GM23338 (cell line): ENCODE results near the gene BIRC6.

Source experiments
- CREB1 ChIP-seq: fragments of 250-450 bp; sonication (Bioruptor Pico); IDR thresholded peaks from 2 replicates; pipeline ENCODE4 v1.5.0; 2020; ENCODE audit warnings: low read depth, mild to moderate bottlenecking, moderate library complexity
- EZH2 ChIP-seq: fragments of 200-600 bp; sonication (generic); IDR thresholded peaks from one replicate; pipeline ENCODE4 v1.8.0; 2017; ENCODE audit warnings: antibody characterized with exemption, mild to moderate bottlenecking, low read depth; ENCODE audit not compliant: unreplicated experiment
- EZH2phosphoT487 ChIP-seq: fragments of 200-600 bp; sonication (generic); IDR thresholded peaks from one replicate; pipeline ENCODE4 v1.8.1; 2018; ENCODE audit warnings: antibody characterized with exemption; ENCODE audit not compliant: unreplicated experiment
- JUNB ChIP-seq: IDR thresholded peaks from one replicate; pipeline ENCODE4 v1.6.1; 2016; ENCODE audit warnings: antibody characterized with exemption; ENCODE audit not compliant: unreplicated experiment
- NANOG ChIP-seq: IDR thresholded peaks from 2 replicates; pipeline ENCODE4 v1.6.1; 2016; ENCODE audit warnings: antibody characterized with exemption, borderline replicate concordance
- POLR2AphosphoS5 ChIP-seq: IDR thresholded peaks from 2 replicates; pipeline ENCODE4 v1.6.1; 2016; ENCODE audit warnings: antibody characterized with exemption, low read depth
- STAT1 ChIP-seq: IDR thresholded peaks from one replicate; pipeline ENCODE4 v1.6.1; 2016; ENCODE audit warnings: antibody characterized with exemption; ENCODE audit not compliant: unreplicated experiment
- ZNF114 ChIP-seq: fragments of 250-450 bp; sonication (Bioruptor Pico); IDR thresholded peaks from 2 replicates; pipeline ENCODE4 v1.5.0; 2020; ENCODE audit warnings: mild to moderate bottlenecking, moderate library complexity
- TF ChIP-seq, protein P1 (sequence below), 2 experiments: fragments of 200-600 bp in 1 of 2; sonication (generic) in 1 of 2; conservative IDR thresholded peaks; 2 replicates each; pipeline versions ENCODE4 v1.5.1 to v1.6.1; 2016 to 2017; ENCODE audit warnings: antibody characterized with exemption in 2 of 2, low read depth in 2 of 2, mild to moderate bottlenecking in 2 of 2, moderate library complexity in 1 of 2
- TF ChIP-seq, protein P2 (sequence below): IDR thresholded peaks from one replicate; pipeline ENCODE4 v1.6.1; 2018; ENCODE audit warnings: antibody characterized with exemption; ENCODE audit not compliant: unreplicated experiment
- TF ChIP-seq, protein P3 (sequence below): IDR thresholded peaks from 2 replicates; pipeline ENCODE4 v1.6.1; 2016; ENCODE audit warnings: antibody characterized with exemption
- TF ChIP-seq, protein P4 (sequence below): fragments of 250-450 bp; sonication (Bioruptor Pico); IDR thresholded peaks from 2 replicates; pipeline ENCODE4 v1.5.0; 2020; ENCODE audit warnings: mild to moderate bottlenecking, moderate library complexity

DNA sequence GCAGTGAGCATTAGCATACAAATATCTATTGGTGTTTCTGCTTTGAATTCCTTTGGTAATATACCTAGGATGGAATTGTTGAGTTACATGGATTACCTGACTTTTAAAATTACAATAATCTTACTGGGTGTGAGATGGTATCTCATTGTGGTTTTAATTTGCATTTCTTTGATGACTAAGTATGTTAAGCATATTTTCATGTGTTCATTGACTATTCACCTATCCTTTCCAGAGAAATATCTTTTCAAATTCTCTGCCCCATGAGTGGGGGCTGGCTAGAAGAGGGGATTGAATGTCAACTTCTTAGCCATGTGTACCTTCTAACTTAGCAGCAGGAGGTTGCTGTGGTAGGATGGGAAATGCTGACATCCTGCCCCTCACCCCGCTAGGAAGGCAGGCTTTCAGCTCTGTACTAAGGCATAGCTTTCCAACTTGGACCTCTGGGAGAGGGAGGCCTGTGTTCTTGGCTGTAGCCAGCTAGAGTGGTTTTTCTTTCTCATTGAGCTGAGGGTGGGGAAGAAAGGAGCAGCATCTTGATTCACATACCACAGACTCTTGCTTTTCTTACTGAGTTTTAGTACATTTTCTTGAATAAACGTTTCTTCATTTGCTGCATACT, 207.7 kb downstream of the BIRC6 start:
- TF ChIP-seq, protein P1, sequence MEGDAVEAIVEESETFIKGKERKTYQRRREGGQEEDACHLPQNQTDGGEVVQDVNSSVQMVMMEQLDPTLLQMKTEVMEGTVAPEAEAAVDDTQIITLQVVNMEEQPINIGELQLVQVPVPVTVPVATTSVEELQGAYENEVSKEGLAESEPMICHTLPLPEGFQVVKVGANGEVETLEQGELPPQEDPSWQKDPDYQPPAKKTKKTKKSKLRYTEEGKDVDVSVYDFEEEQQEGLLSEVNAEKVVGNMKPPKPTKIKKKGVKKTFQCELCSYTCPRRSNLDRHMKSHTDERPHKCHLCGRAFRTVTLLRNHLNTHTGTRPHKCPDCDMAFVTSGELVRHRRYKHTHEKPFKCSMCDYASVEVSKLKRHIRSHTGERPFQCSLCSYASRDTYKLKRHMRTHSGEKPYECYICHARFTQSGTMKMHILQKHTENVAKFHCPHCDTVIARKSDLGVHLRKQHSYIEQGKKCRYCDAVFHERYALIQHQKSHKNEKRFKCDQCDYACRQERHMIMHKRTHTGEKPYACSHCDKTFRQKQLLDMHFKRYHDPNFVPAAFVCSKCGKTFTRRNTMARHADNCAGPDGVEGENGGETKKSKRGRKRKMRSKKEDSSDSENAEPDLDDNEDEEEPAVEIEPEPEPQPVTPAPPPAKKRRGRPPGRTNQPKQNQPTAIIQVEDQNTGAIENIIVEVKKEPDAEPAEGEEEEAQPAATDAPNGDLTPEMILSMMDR (conservative IDR thresholded peaks at IDR 0.05; ENCODE audit: low read depth in 2 of 2) = no peak
- TF ChIP-seq, protein P2, sequence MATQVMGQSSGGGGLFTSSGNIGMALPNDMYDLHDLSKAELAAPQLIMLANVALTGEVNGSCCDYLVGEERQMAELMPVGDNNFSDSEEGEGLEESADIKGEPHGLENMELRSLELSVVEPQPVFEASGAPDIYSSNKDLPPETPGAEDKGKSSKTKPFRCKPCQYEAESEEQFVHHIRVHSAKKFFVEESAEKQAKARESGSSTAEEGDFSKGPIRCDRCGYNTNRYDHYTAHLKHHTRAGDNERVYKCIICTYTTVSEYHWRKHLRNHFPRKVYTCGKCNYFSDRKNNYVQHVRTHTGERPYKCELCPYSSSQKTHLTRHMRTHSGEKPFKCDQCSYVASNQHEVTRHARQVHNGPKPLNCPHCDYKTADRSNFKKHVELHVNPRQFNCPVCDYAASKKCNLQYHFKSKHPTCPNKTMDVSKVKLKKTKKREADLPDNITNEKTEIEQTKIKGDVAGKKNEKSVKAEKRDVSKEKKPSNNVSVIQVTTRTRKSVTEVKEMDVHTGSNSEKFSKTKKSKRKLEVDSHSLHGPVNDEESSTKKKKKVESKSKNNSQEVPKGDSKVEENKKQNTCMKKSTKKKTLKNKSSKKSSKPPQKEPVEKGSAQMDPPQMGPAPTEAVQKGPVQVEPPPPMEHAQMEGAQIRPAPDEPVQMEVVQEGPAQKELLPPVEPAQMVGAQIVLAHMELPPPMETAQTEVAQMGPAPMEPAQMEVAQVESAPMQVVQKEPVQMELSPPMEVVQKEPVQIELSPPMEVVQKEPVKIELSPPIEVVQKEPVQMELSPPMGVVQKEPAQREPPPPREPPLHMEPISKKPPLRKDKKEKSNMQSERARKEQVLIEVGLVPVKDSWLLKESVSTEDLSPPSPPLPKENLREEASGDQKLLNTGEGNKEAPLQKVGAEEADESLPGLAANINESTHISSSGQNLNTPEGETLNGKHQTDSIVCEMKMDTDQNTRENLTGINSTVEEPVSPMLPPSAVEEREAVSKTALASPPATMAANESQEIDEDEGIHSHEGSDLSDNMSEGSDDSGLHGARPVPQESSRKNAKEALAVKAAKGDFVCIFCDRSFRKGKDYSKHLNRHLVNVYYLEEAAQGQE = no peak
- no peak for TF ChIP-seq POLR2AphosphoS5
- no peak for TF ChIP-seq EZH2
- TF ChIP-seq NANOG = no peak
- no peak for TF ChIP-seq EZH2phosphoT487
- no peak for TF ChIP-seq ZNF114 (CRISPR knock-in tag)
- no peak for TF ChIP-seq STAT1
- TF ChIP-seq, protein P3, sequence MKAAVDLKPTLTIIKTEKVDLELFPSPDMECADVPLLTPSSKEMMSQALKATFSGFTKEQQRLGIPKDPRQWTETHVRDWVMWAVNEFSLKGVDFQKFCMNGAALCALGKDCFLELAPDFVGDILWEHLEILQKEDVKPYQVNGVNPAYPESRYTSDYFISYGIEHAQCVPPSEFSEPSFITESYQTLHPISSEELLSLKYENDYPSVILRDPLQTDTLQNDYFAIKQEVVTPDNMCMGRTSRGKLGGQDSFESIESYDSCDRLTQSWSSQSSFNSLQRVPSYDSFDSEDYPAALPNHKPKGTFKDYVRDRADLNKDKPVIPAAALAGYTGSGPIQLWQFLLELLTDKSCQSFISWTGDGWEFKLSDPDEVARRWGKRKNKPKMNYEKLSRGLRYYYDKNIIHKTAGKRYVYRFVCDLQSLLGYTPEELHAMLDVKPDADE = no peak
- TF ChIP-seq JUNB = no peak
- TF ChIP-seq, protein P4, sequence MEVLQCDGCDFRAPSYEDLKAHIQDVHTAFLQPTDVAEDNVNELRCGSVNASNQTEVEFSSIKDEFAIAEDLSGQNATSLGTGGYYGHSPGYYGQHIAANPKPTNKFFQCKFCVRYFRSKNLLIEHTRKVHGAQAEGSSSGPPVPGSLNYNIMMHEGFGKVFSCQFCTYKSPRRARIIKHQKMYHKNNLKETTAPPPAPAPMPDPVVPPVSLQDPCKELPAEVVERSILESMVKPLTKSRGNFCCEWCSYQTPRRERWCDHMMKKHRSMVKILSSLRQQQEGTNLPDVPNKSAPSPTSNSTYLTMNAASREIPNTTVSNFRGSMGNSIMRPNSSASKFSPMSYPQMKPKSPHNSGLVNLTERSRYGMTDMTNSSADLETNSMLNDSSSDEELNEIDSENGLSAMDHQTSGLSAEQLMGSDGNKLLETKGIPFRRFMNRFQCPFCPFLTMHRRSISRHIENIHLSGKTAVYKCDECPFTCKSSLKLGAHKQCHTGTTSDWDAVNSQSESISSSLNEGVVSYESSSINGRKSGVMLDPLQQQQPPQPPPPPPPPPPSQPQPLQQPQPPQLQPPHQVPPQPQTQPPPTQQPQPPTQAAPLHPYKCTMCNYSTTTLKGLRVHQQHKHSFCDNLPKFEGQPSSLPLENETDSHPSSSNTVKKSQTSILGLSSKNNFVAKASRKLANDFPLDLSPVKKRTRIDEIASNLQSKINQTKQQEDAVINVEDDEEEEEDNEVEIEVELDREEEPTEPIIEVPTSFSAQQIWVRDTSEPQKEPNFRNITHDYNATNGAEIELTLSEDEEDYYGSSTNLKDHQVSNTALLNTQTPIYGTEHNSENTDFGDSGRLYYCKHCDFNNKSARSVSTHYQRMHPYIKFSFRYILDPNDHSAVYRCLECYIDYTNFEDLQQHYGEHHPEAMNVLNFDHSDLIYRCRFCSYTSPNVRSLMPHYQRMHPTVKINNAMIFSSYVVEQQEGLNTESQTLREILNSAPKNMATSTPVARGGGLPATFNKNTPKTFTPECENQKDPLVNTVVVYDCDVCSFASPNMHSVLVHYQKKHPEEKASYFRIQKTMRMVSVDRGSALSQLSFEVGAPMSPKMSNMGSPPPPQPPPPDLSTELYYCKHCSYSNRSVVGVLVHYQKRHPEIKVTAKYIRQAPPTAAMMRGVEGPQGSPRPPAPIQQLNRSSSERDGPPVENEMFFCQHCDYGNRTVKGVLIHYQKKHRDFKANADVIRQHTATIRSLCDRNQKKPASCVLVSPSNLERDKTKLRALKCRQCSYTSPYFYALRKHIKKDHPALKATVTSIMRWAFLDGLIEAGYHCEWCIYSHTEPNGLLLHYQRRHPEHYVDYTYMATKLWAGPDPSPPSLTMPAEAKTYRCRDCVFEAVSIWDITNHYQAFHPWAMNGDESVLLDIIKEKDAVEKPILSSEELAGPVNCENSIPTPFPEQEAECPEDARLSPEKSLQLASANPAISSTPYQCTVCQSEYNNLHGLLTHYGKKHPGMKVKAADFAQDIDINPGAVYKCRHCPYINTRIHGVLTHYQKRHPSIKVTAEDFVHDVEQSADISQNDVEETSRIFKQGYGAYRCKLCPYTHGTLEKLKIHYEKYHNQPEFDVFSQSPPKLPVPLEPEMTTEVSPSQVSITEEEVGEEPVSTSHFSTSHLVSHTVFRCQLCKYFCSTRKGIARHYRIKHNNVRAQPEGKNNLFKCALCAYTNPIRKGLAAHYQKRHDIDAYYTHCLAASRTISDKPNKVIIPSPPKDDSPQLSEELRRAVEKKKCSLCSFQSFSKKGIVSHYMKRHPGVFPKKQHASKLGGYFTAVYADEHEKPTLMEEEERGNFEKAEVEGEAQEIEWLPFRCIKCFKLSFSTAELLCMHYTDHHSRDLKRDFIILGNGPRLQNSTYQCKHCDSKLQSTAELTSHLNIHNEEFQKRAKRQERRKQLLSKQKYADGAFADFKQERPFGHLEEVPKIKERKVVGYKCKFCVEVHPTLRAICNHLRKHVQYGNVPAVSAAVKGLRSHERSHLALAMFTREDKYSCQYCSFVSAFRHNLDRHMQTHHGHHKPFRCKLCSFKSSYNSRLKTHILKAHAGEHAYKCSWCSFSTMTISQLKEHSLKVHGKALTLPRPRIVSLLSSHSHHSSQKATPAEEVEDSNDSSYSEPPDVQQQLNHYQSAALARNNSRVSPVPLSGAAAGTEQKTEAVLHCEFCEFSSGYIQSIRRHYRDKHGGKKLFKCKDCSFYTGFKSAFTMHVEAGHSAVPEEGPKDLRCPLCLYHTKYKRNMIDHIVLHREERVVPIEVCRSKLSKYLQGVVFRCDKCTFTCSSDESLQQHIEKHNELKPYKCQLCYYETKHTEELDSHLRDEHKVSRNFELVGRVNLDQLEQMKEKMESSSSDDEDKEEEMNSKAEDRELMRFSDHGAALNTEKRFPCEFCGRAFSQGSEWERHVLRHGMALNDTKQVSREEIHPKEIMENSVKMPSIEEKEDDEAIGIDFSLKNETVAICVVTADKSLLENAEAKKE (CRISPR knock-in tag) = no peak
- no peak for TF ChIP-seq CREB1 (CRISPR knock-in tag)
